ENCODE measurements around the gene RAB7B.

DNA sequence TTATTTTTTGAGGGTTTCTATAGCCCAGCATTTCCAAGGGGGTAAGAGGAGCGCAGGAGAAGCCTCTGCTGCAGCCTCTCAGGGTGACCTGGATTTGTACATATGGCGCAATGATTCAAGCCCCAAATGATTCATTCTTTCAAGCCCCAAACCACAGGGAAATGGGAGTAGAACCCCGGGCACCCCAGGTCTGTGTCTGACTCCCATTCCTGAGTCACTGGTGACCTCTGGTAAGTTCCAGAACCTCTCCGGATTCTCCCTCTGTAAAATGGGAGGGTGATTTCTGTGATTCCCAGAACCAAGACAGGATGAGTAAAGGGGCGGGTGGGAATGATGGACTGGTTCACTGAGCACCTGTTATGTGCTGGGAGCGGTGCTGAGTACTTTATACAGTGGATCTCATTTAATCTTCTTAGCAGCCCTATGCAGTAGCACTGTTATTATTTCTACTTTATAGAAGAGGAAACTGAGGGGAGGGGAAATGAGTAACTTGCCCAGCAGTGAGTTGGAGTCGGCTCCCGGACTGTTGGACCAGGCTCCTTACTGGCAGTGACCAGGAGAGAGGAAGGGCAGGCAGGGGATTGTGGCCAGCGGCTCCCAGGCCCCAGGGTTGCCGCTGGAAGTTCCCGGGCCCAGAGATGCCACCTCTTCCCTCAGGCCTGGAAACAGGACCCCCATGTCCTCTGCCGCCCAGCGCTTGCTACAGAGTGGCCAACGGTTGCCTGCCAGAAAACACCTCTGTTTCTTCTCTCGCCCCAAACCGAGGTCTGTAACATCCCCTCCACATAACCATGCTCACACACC is 39.6 kb downstream of the RAB7B start:
- TF ChIP-seq, protein P1, sequence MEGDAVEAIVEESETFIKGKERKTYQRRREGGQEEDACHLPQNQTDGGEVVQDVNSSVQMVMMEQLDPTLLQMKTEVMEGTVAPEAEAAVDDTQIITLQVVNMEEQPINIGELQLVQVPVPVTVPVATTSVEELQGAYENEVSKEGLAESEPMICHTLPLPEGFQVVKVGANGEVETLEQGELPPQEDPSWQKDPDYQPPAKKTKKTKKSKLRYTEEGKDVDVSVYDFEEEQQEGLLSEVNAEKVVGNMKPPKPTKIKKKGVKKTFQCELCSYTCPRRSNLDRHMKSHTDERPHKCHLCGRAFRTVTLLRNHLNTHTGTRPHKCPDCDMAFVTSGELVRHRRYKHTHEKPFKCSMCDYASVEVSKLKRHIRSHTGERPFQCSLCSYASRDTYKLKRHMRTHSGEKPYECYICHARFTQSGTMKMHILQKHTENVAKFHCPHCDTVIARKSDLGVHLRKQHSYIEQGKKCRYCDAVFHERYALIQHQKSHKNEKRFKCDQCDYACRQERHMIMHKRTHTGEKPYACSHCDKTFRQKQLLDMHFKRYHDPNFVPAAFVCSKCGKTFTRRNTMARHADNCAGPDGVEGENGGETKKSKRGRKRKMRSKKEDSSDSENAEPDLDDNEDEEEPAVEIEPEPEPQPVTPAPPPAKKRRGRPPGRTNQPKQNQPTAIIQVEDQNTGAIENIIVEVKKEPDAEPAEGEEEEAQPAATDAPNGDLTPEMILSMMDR (IDR thresholded peaks at IDR 0.05; ENCODE audit: low read length) = no peak
- no peak for TF ChIP-seq EZH2 (optimal IDR thresholded peaks at IDR 0.05; ENCODE audit: low read depth, low read length)
- no peak for TF ChIP-seq EZH2phosphoT487 (IDR thresholded peaks at IDR 0.05; ENCODE audit: low read length)

Measured in MM.1S (cell line).